GM19023 (cell line): ENCODE results near the gene ANTXRL.
"Not testable (repeated sequence)": the region's sequence is repeated elsewhere in the genome, so short reads cannot be mapped to it uniquely, and the experiment has no call there.

ENCODE experiments used
- ATAC-seq: cut with Tn5 transposase; IDR thresholded peaks from one replicate; pipeline ENCODE4 v1.9.1; 2021; ENCODE audit warnings: mild to moderate bottlenecking, moderate library complexity; ENCODE audit not compliant: unreplicated experiment

ANTXRL gene

DNA sequence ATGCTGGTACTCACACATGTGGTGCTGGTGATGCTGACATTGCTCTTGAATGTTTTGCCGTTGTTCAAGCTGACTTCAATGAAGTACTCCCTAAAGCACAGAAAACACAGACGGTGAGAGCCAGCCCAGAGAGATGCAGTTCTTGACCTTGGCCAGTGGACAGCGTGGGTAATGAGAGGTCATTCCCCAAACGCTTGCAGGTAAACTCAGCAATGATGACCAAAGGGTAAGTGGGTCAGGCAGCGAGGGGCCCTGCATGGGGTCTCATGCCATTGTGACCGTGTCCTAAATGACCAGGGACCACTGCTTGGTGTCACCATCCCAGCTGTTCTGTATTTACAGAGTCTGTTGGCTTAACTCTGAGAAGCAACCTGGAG, 32.8 kb upstream of the ANTXRL start:
- ATAC-seq = no peak

DNA sequence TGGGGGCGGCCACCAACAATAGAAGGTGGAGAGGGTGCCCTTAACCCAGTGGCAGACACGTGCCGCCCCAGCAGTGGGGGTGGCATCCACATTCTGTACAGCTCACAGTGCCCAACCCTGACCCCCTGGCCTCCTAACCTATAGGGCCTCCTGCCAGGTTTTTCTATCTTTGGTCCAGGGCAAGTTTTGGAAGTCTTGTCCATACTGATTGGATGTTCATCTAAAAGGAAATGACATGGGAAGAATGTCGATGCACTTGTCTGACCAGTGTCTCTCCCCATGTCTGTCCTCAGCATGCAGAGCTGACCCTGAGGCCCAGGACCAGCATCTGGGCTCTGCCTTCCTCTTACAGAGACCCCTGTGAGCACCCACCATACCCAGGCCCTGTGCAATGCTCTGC, 32.3 kb upstream of the ANTXRL start:
- ATAC-seq = no peak

- ATAC-seq = not testable (repeated sequence)
Observed at GRCh38 chr10:46255210-46255609, 31.6 kb upstream of the ANTXRL start.

DNA sequence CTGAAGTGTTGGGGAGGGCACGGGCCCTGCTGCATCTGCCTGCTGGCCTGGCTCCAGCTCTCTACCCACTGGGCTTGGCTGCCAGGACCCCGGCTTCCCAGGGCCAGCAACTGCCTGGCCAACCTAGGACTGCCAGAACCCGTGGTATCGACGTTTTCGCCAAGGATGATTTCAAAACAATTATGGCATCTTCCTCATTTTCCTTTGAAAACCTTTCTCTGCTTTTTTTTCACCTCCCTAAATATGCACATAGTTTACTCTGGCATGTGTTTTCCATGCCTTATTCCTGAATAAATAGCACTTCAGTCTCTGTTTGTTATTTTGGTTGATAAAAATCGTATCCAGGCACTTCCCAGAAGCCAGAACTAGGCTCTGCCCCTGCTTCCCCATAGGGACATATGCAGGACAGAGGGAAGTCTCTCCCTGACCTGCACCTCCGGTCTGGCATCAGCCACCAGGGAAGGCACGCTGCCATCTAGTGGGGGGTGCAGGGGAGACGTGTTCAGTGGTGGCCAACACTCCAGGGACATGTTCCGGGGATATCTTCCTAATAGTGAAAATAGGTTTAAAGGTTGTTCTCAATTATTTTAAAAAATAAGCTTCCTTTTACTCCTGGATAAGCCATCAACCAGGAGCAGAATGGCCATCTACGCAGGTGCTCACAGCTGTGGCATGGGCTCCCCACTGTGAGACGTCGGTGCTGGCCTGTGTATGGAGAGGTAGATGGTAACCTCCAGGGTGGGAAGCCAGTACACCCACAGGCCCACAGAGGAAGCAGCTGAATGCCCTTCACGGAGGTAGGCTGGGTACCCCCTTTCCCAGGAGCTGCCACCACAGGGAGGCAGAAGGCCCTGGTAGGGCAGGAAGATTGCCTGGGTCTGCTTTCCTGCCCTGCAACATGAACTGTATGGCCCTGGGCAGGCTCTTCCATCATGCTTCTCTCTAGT, 30.7 kb upstream of the ANTXRL start:
- ATAC-seq = peak; percentile 54

GRCh38 chr10:46257099-46257498, 29.7 kb upstream of the ANTXRL start:
- ATAC-seq = no peak

- ATAC-seq = not testable (repeated sequence)
Observed at GRCh38 chr10:46262906-46263560, 23.8 kb upstream of the ANTXRL start.

- no peak for ATAC-seq
Observed at GRCh38 chr10:46263831-46264268, 22.9 kb upstream of the ANTXRL start.

DNA sequence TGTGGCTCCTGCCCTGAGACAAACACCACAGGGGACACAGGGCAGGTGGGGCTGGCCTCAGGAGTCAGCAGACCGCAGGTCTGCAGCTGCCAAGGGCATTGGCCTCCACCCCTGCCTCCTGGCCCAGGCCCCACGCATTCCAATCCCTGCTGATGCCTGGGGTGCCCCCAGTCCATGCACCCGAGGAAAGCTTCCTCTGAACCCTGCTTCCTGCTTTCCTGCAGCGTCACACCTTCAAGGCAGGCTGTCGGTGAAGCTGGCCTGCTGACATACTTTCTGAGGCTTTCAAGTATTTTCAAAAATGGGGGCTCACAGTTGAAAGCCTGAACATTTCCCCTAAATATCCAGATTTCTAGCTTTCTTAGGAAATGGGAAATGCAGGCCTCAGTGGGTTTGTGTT, 22.5 kb upstream of the ANTXRL start:
- ATAC-seq = no peak

DNA sequence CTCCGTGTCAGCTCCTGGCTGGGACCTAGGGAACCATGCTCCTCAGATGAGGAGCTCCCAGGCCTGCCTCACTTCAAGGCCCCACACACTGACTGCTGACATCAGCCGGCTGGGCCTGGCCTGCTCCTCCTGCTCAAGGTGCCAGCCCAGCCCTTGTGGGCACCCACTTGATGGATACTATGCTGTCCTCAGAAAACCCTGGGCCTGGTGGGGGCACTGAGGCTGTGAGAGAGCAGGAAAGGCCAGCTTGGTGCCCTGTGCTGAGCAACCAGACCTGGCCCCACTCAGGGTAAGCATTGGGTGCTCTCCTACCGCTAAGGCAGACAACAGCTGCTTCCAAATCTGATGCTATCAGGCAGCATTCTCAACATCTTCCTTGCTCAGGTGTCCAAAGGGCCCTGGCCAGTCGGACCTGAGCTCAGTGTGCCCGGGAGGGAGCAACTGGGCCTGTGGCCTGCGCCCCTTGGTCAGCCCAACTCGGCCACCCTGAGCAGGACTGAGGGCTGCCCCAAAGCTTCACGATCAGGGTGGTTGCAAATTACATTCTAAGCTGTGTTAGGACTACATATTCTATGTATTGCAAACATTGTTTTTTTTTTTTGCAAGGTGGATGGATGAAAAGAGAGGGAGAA, 21.9 kb upstream of the ANTXRL start:
- no peak for ATAC-seq

GRCh38 chr10:46265566-46266305, 21.1 kb upstream of the ANTXRL start:
- ATAC-seq = not testable (repeated sequence)

DNA sequence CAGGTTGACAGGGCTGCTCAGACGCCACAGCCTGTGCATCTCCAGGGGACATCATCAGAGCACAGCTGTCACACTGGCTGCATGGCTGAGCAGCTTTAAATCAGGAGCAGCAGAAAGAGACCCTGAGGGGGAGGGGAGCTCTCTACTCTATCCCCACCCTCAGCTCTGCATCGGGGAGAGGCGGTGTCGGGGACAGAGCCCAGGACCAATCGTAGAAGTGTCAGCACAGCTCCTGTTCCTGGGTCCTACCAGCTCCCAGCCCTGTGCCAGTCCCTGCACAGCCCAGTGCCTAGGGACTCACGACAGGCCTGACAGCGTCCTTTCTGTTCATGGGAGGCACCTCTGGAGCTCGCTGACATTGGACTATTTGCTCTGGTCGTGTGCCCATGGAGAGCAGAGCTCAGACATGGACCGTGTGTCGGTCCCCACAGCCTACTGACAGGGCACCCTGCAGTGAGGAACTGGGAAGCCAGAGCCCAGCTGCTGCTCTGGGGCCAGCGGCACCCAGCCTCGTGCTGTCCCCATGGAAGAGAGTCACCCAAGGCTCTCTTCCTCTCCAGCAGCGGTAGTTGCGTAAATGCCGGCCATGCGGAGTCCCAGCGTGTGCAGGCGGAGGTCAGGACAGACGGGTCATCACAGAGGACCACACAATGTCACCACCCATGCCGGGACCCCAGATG, 20.4 kb upstream of the ANTXRL start:
- no peak for ATAC-seq

GRCh38 chr10:46267132-46267985, 19.4 kb upstream of the ANTXRL start:
- no peak for ATAC-seq

DNA sequence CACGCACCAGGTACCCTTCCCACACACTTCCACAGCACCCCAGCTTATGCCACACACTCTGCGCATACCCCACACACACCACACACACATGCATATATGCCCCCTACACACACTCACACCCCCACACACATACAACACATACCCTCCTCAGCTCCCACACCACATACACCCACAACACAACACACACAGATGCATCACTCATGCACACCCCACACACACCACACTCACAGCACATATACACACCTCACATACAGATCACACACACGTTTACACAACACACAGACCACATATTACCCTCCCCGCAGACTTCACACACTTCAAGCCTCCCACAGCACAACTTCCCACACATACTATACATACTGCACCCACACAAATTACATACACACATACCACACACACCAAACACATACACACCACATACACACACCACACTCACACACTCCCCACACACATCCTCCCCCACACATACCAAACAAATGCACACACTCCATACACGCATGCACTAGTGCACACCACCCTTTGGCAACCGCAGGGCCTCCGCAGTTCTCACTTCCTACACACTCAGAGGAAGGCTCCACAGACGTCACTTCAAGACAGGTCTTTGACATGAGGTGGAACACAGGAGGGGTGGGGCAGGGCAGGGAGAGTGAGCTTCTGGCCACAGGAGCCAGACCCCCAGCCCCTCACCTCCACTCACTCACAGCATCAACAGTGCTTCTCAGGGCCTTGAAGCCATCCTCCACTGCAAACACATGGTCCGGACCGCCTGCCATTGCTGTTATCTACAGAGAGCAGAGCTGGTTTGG, 18.5 kb upstream of the ANTXRL start:
- ATAC-seq = peak; percentile 82

DNA sequence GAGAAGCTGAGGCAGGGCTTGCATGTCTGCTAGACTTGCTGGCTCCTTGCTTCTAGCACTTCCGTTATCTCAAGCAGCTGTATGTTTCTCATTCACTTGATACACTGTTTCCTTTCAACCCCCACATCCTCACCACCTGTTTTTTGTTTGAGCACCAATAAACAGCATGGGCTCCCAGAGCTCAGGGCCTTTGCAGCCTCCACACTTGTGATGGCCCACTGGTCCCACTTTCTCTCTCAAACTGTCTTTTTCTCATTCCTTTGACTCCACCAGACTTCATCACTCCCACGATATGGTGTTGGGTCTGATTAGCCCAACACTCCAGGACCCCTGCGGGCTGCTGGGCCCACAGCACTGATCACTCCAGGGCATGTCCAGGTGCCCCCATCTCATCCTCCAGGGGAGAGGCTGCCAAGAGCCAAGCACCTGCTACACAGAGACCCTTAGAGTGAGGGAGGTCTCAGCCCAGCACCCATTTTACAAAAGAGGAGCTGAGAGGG, 17.2 kb upstream of the ANTXRL start:
- not testable (repeated sequence) for ATAC-seq

DNA sequence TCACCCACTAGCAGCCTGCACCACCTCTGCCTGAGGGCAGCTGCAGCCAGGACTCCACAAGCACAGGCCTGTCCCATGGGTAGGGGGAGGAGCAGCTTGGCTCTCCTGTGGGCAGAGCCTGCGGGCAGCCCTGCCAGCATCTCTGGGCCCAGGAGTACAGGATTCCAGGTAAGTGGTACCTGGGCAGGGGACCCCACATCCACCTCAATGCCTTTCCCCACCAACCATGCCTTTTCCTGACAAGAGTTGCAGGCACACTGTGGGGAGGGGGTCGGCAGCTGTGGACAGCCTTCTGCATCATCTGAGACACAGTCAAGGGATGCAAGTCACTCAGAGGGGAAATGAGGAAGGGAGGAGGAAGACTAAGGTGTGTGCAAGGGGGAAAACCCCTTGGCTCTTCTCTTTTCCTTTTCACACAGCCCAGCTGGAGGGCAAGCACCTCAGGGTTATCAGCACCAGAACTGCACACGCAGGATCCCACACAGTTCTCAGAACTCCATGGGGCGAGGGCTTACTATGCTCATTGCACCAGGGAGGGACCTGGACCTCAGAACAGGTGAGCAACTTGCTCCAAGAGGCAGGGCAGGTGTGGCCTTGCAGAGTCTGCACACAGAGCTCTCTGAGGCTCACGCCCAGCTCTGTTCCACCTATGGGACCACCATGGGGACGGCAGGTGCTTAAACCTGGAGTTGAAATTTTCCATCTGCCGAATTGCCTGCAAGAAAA, 16.5 kb upstream of the ANTXRL start:
- ATAC-seq = no peak

- not testable (repeated sequence) for ATAC-seq
Observed at GRCh38 chr10:46270963-46271530, 15.8 kb upstream of the ANTXRL start.

- not testable (repeated sequence) for ATAC-seq
Observed at GRCh38 chr10:46271795-46272499, 14.8 kb upstream of the ANTXRL start.
